RPMI7951 (cell line): ENCODE data around the gene KRT25. TPM values are rescaled to one million over a fixed set of nuclear protein-coding genes. Genes with fewer than 3 reads are reported as not detected.

ENCODE experiments used
- total RNA-seq: library from RNA; depleted of rRNA; stranded (reverse); fragments of >200 nt; shearing (Covaris generic); gene quantifications from 2 replicates; pipeline ENCODE4 v1.2.3, GENCODE V29; 2014; rRNA removed

The KRT25 gene
- total RNA-seq, 1 experiment from 2014 or later, result not detected

Other genes with a start within 250 kb of the KRT25 start
- not detected in 2 replicates for gene CCR7, start 189.9 kb downstream of the KRT25 start, total RNA-seq
- gene SMARCE1, start 107.5 kb downstream of the KRT25 start, total RNA-seq, result 64.8 and 90.4 TPM in 2 replicates
- not detected in 2 replicates for gene KRT222, start 90.2 kb downstream of the KRT25 start, total RNA-seq
- not detected in 2 replicates for gene KRT24, start 51.6 kb downstream of the KRT25 start, total RNA-seq
- gene KRT26, start 16.9 kb upstream of the KRT25 start, total RNA-seq, result not detected in 2 replicates
- gene KRT27, start 27.2 kb upstream of the KRT25 start, total RNA-seq, result not detected in 2 replicates
- gene KRT28, start 44.6 kb upstream of the KRT25 start, total RNA-seq, result not detected in 2 replicates
- 19.7 and 26.7 TPM in 2 replicates for gene KRT10, start 67.3 kb upstream of the KRT25 start, total RNA-seq
- gene KRT12, start 111.9 kb upstream of the KRT25 start, total RNA-seq, result not detected in 2 replicates
- not detected in 2 replicates for gene KRT20, start 129.9 kb upstream of the KRT25 start, total RNA-seq
- gene KRT23, start 182.3 kb upstream of the KRT25 start, total RNA-seq, result 0.20 TPM in 1 of 2 replicates, not detected in the other
- 0.24 TPM in 1 of 2 replicates, not detected in the other for gene KRT39, start 211.6 kb upstream of the KRT25 start, total RNA-seq
- not detected in 2 replicates for gene KRT40, start 229.0 kb upstream of the KRT25 start, total RNA-seq
- gene KRTAP3-3, start 238.8 kb upstream of the KRT25 start, total RNA-seq, result not detected in 2 replicates
- not detected in 2 replicates for gene KRTAP3-2, start 244.6 kb upstream of the KRT25 start, total RNA-seq